Measurements from ENCODE around the gene CFAP221.
A peak's percentile ranks its signal among the peaks of the same experiment; 100 is the strongest.

CFAP221 gene

GRCh38 chr2:119647440-119648169, 103.4 kb downstream of the CFAP221 start:
- peak; percentile 87 for DNase-seq

- no peak for DNase-seq
Measured at GRCh38 chr2:119649364-119649917, 105.2 kb downstream of the CFAP221 start.

GRCh38 chr2:119650206-119650605, 106.0 kb downstream of the CFAP221 start:
- no peak for DNase-seq

GRCh38 chr2:119650846-119651370, 106.7 kb downstream of the CFAP221 start:
- DNase-seq, result no peak

- DNase-seq, result no peak
Measured at GRCh38 chr2:119657466-119658145, 113.4 kb downstream of the CFAP221 start.

GRCh38 chr2:119659601-119660342, 115.5 kb downstream of the CFAP221 start:
- DNase-seq, result peak; percentile 55

GRCh38 chr2:119660343-119660658, 116.1 kb downstream of the CFAP221 start:
- DNase-seq, result no peak

GRCh38 chr2:119662297-119662696, 118.0 kb downstream of the CFAP221 start:
- no peak for DNase-seq

- DNase-seq, result no peak
Measured at GRCh38 chr2:119668546-119668945, 124.3 kb downstream of the CFAP221 start.

GRCh38 chr2:119671016-119671415, 126.8 kb downstream of the CFAP221 start:
- DNase-seq, result no peak

GRCh38 chr2:119671752-119672151, 127.5 kb downstream of the CFAP221 start:
- DNase-seq, result no peak

- DNase-seq, result no peak
Measured at GRCh38 chr2:119672161-119672862, 128.1 kb downstream of the CFAP221 start.

- no peak for DNase-seq
Measured at GRCh38 chr2:119673796-119674195, 129.5 kb downstream of the CFAP221 start.

- DNase-seq, result no peak
Measured at GRCh38 chr2:119674711-119675500, 130.7 kb downstream of the CFAP221 start.

GRCh38 chr2:119678021-119678656, 133.9 kb downstream of the CFAP221 start:
- DNase-seq, result no peak

- no peak for DNase-seq
Measured at GRCh38 chr2:119679526-119679837, 135.2 kb downstream of the CFAP221 start.

GRCh38 chr2:119679846-119680245, 135.6 kb downstream of the CFAP221 start:
- no peak for DNase-seq

GRCh38 chr2:119680457-119681202, 136.4 kb downstream of the CFAP221 start:
- no peak for DNase-seq

GRCh38 chr2:119681203-119681867, 137.1 kb downstream of the CFAP221 start:
- no peak for DNase-seq

- DNase-seq, result no peak
Measured at GRCh38 chr2:119681868-119682220, 137.6 kb downstream of the CFAP221 start.
